Measurements from ENCODE around the gene C5AR1. TPM values are rescaled to one million over a fixed set of nuclear protein-coding genes. Genes with fewer than 3 reads are reported as not detected.

C5AR1 gene
- total and polyA plus RNA-seq, 9 of the 15 experiments (the other 6 are each of a cell fraction or from before 2014, with no cell fraction given): 0.06 to 1.6 (median 0.28) TPM; not detected in 3

- TF ChIP-seq E4F1 (CRISPR knock-in tag; IDR thresholded peaks at IDR 0.05; ENCODE audit: borderline replicate concordance) (no peak), MEF2A (IDR thresholded peaks at IDR 0.05; ENCODE audit: control insufficient read depth, low read depth, low read length) (no peak), ZNF133 (CRISPR knock-in tag; IDR thresholded peaks at IDR 0.05) (no peak), NFIX (CRISPR knock-in tag; IDR thresholded peaks at IDR 0.05; ENCODE audit: low read depth) (no peak), EHMT2 (IDR thresholded peaks at IDR 0.05) (no peak), PREB (CRISPR knock-in tag; IDR thresholded peaks at IDR 0.05) (no peak), DNMT1 (IDR thresholded peaks at IDR 0.05) (0 out of 2 replicates have a peak, but pooled peaks have one; percentile 15), TFE3 (CRISPR knock-in tag; IDR thresholded peaks at IDR 0.05) (no peak), PHF20 (IDR thresholded peaks at IDR 0.05; ENCODE audit: partially characterized antibody) (peak; percentile 56), CHD1 (IDR thresholded peaks at IDR 0.05; ENCODE audit: low read length) (peak; percentile 60), PURB (CRISPR knock-in tag; IDR thresholded peaks at IDR 0.05; ENCODE audit: low read depth) (no peak), ZNF282 (CRISPR knock-in tag; IDR thresholded peaks at IDR 0.05) (no peak), PTTG1 (tag; IDR thresholded peaks at IDR 0.05; ENCODE audit: low read depth) (no peak), NONO (IDR thresholded peaks at IDR 0.05; ENCODE audit: low read depth in 2 of 2, low read length in 1 of 2) (no peak), JUN (IDR thresholded peaks at IDR 0.05; ENCODE audit: borderline replicate concordance, low read depth, low read length) (0 out of 2 replicates have a peak, but pooled peaks have one; percentile 69), JUN (CRISPR knock-in tag; IDR thresholded peaks at IDR 0.05; ENCODE audit: borderline replicate concordance) (no peak), MIER1 (IDR thresholded peaks at IDR 0.05; ENCODE audit: low read depth) (peak; percentile 27; the same call in 1 of the 2 replicates), IRF2 (CRISPR knock-in tag; IDR thresholded peaks at IDR 0.05) (no peak), DACH1 (IDR thresholded peaks at IDR 0.05; ENCODE audit: partially characterized antibody) (no peak), C11orf30 (IDR thresholded peaks at IDR 0.05; ENCODE audit: low read depth) (0 out of 2 replicates have a peak, but pooled peaks have one; percentile 24), TAF9B (IDR thresholded peaks at IDR 0.05; ENCODE audit: partially characterized antibody) (peak; percentile 60), PPARD (CRISPR knock-in tag; IDR thresholded peaks at IDR 0.05) (no peak)
These were observed 39.4 kb downstream of the C5AR1 start, which contains the start of gene DHX34 (continued) for GRCh38 chr19:47348819-47349795.

All from K562 (cell line).